Measurements from ENCODE around the gene TANC1. TPM values are rescaled to one million over a fixed set of nuclear protein-coding genes. Genes with fewer than 3 reads are reported as not detected.

The TANC1 gene
- total RNA-seq, 1 donor from 2014 or later, result 56.9 TPM

DNA sequence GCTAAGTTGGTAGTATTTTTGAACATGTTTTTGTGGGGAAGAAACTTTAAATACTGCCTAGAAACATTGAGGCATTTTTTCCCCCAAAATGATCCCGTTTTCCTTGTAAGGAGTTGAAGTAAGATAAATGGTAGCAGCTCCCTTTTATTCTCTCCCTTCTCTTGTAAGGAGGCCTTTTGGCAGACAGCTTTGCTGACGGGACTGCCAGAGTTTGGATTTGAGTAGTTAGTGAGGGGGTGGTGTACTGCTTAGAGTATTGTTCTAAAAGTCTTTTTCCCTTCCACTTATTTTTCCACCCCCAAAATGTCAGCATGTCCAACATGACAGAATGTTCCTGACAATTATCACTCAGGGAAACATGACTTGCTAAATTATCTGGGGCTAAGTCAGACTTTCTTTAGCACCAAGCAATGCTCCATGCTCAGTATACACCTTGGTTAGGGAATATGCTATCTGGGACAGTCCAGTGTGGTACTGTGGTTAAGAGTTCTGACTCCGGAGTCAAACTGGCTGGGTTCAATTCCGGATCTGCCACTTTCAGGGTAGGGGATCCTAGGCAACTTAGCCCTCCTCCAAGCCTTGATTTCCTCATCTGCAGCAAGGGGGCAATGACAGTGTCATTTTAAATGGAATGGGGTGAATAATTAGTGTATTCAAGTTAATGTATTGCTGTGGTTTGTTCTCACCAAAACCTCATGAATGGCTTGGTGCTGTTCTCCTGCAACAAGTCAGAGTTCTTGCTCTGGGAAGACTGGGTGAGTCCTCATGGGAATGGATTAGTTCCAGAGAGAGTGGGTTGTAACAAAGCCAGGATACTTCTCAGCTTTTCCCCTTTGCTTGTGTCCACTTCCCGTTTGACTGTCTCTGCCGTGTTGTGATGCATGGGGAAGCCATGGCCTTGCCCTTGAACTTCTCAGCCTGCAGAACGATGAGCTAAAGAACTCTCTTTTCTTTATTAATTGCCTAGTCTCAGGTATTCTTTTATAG, 116.2 kb downstream of the TANC1 start:
- Mint-ChIP-seq H3K9me3 (peaks cover 4% of the 10 kb centered on the region), H3K4me1 (ENCODE audit: unreplicated experiment) (peaks cover 45% of the 10 kb centered on the region), H3K4me3 (no peak overlapping the region), H3K36me3 (peaks cover 11% of the 10 kb centered on the region), H3K27me3 (no peaks in the 10 kb centered on the region), H3K27ac (peak overlapping the region; percentile 61)
- no peak for TF ChIP-seq CTCF (conservative IDR thresholded peaks at IDR 0.05)
- DNase-seq (ENCODE audit: extremely low spot score, unreplicated experiment), result no peak

DNA sequence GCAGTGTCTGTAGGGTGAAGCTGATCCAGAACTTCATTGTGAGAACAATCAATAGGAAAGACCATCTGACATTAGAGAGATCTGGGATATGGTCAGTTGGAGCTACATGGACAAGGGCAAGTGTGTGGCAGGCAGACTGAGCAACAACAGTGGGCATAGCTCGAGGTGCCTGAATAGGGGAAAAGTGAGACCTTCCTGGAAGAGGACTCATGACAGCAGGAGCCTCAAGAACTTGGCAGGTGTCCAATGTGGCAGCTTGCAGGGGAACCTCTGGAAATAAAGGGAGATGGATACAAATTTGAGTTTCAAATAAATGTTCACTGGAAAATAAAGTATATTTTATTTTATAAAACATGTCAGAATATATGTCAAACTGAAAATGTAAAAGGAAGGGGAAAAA, 117.9 kb downstream of the TANC1 start:
- Mint-ChIP-seq H3K4me1 (ENCODE audit: unreplicated experiment) (peaks cover 52% of the 10 kb centered on the region), H3K4me3 (no peak overlapping the region), H3K27ac (peak overlapping the region; percentile 22), H3K9me3 (peaks cover 4% of the 10 kb centered on the region), H3K36me3 (peaks cover 10% of the 10 kb centered on the region), H3K27me3 (no peaks in the 10 kb centered on the region)
- DNase-seq (ENCODE audit: extremely low spot score, unreplicated experiment), result no peak
- no peak for TF ChIP-seq CTCF (conservative IDR thresholded peaks at IDR 0.05)

DNA sequence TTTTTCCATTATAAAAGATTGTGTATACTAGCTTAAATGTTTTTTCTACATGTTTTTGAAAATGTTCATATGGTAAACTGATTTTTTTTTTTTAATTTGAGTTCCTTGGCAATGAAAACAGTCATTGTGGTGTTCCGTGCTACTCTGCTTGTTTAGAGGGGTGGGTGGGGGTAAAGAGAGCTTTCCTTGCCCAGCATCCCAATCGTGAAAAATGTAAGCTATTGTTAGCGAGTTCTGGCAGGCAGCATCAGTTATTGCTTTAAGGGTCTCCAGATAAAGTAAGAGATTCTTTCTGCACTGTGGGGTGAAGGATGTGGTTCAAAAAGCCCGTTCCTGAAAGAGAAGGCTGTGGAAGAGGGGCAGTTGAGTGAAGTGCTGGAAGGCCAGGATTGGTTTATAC, 118.4 kb downstream of the TANC1 start:
- TF ChIP-seq CTCF (conservative IDR thresholded peaks at IDR 0.05), result no peak
- Mint-ChIP-seq H3K27ac (peak overlapping the region; percentile 59), H3K36me3 (peaks cover 8% of the 10 kb centered on the region), H3K4me3 (no peak overlapping the region), H3K27me3 (no peaks in the 10 kb centered on the region), H3K9me3 (peaks cover 4% of the 10 kb centered on the region), H3K4me1 (ENCODE audit: unreplicated experiment) (peaks cover 57% of the 10 kb centered on the region)
- DNase-seq (ENCODE audit: extremely low spot score, unreplicated experiment), result no peak

DNA sequence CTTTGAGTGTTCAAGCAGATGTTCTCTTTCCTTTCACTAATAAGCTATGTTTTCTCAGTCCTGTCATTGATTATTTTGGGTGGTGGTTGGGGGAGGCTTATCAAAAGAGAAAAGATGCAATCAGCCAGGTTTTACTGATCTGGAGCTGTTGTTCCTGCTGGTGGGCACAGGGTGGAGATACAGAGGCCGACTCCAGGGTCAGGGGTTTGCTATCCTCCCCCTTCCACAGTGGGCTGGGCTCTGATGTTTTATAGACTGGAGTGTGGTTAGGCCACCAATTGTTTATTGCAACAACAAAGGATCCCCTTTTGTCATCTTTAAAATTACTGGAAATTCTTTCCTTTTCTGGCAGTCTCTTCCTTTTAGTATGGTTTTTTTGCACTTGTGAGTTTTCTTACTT, 120.5 kb downstream of the TANC1 start:
- Mint-ChIP-seq H3K27ac (peak overlapping the region; percentile 46), H3K4me3 (no peak overlapping the region), H3K4me1 (ENCODE audit: unreplicated experiment) (peaks cover 69% of the 10 kb centered on the region), H3K27me3 (no peaks in the 10 kb centered on the region), H3K9me3 (peaks cover 4% of the 10 kb centered on the region), H3K36me3 (peaks cover 8% of the 10 kb centered on the region)
- TF ChIP-seq CTCF (conservative IDR thresholded peaks at IDR 0.05), result no peak
- DNase-seq (ENCODE audit: extremely low spot score, unreplicated experiment), result no peak

GRCh38 chr2:159089543-159089942, 121.1 kb downstream of the TANC1 start:
- peak overlapping the region; percentile 78 for H3K27ac Mint-ChIP-seq
- no peak for TF ChIP-seq CTCF (conservative IDR thresholded peaks at IDR 0.05)
- DNase-seq (ENCODE audit: extremely low spot score, unreplicated experiment), result no peak
- peaks cover 74% of the 10 kb centered on the region for H3K4me1 Mint-ChIP-seq (ENCODE audit: unreplicated experiment)
- H3K4me3 Mint-ChIP-seq, result no peak overlapping the region
- H3K36me3 Mint-ChIP-seq, result peaks cover 12% of the 10 kb centered on the region
- H3K9me3 Mint-ChIP-seq, result peaks cover 4% of the 10 kb centered on the region
- no peaks in the 10 kb centered on the region for H3K27me3 Mint-ChIP-seq
